ENCODE data around the gene SDCBP2.

SDCBP2 gene

GRCh38 chr20:1333462-1334369, 4.8 kb upstream of the SDCBP2 start:
- H3K4me1 ChIP-seq = no peaks in the 10 kb centered on the region
- no peaks in the 10 kb centered on the region for H3K9me3 ChIP-seq
- TF ChIP-seq, protein P1, sequence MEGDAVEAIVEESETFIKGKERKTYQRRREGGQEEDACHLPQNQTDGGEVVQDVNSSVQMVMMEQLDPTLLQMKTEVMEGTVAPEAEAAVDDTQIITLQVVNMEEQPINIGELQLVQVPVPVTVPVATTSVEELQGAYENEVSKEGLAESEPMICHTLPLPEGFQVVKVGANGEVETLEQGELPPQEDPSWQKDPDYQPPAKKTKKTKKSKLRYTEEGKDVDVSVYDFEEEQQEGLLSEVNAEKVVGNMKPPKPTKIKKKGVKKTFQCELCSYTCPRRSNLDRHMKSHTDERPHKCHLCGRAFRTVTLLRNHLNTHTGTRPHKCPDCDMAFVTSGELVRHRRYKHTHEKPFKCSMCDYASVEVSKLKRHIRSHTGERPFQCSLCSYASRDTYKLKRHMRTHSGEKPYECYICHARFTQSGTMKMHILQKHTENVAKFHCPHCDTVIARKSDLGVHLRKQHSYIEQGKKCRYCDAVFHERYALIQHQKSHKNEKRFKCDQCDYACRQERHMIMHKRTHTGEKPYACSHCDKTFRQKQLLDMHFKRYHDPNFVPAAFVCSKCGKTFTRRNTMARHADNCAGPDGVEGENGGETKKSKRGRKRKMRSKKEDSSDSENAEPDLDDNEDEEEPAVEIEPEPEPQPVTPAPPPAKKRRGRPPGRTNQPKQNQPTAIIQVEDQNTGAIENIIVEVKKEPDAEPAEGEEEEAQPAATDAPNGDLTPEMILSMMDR (IDR thresholded peaks at IDR 0.05; ENCODE audit: low read depth, low read length) = no peak
- no peaks in the 10 kb centered on the region for H3K36me3 ChIP-seq
- no peak for DNase-seq
- H3K27me3 ChIP-seq = no peaks in the 10 kb centered on the region
- H3K4me3 ChIP-seq (ENCODE audit: low read depth, low read length) = no peak overlapping the region

DNA sequence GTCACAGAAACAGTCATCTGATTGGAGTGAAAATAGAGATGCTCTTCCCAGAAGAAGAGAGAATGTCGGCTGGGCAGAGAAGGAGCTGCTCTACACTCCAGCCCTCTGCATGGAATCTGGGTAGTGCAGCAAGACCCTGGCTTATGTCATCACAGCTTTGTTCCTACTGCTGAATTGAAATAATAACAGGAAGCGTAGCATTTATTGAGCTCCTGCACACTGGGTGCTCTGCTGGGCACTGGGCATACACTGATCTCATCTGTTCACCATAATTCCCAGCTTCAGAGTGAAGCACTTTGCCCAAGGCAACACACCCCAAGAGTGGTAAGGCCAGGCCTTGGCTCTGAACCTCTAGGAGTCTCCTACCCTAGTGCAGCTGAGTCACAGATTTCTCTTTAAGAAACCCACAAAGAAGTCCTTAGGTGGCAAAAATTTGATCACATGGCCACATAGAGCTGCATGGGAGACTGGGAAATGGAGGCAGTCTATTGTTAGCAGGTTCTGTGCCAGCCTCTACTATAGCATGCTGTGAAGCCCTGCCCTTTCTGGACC, 3.9 kb upstream of the SDCBP2 start:
- Histone ChIP-seq H3K27me3 (no peaks in the 10 kb centered on the region), H3K4me1 (no peaks in the 10 kb centered on the region), H3K36me3 (no peaks in the 10 kb centered on the region), H3K4me3 (ENCODE audit: low read depth, low read length) (no peak overlapping the region), H3K9me3 (no peaks in the 10 kb centered on the region)
- TF ChIP-seq, protein P1 (IDR thresholded peaks at IDR 0.05; ENCODE audit: low read depth, low read length) = no peak
- no peak for DNase-seq

GRCh38 chr20:1331801-1332453, 3.0 kb upstream of the SDCBP2 start:
- H3K27me3 ChIP-seq = no peaks in the 10 kb centered on the region
- no peaks in the 10 kb centered on the region for H3K4me1 ChIP-seq
- no peak for DNase-seq
- no peaks in the 10 kb centered on the region for H3K9me3 ChIP-seq
- H3K36me3 ChIP-seq = no peaks in the 10 kb centered on the region
- no peak overlapping the region for H3K4me3 ChIP-seq (ENCODE audit: low read depth, low read length)
- TF ChIP-seq, protein P1 (IDR thresholded peaks at IDR 0.05; ENCODE audit: low read depth, low read length) = no peak

GRCh38 chr20:1331101-1331500, 2.2 kb upstream of the SDCBP2 start:
- Histone ChIP-seq H3K9me3 (no peaks in the 10 kb centered on the region), H3K36me3 (no peaks in the 10 kb centered on the region), H3K4me1 (no peaks in the 10 kb centered on the region), H3K27me3 (no peaks in the 10 kb centered on the region), H3K4me3 (ENCODE audit: low read depth, low read length) (no peak overlapping the region)
- no peak for DNase-seq
- TF ChIP-seq, protein P1 (IDR thresholded peaks at IDR 0.05; ENCODE audit: low read depth, low read length) = no peak

DNA sequence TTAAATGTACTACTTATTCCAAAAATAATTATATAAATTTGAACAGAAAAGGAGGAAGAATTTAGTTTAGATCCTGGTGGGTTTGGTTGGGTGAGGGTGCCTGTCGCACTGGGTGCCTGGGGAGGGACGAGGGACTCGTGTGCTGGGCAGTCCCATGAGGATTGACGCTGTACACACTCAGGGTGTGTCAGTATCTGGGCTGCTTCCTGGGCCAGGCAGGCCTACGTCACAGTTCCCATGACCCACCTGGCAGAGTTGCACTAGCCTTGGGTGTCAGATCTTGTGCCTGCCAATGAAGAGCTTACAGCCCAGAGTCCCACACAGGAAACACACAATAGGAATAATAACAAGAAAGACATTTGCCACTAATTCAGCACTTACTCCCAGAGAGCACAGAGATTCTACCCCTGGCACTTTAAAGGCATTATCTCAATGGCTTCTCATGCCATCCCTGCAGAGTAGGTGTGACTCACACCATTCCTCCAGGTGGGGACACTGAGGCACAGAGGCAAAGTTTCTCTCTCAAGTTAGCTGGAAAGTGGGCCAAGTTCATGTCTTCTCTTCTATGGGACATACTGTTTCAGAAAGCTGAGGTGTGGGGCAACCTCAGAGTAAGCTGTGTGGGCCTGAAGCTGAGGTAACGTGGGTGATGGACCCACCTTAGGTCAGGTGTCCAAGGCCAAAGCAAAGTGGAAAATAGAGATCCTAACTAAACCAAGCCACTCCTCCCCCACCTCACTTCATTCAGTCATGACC, 1.3 kb upstream of the SDCBP2 start:
- Histone ChIP-seq H3K27me3 (no peaks in the 10 kb centered on the region), H3K9me3 (no peaks in the 10 kb centered on the region)
- no peak for DNase-seq

More for the DNA sequence above, 1.3 kb upstream of the SDCBP2 start:
- Histone ChIP-seq H3K4me1 (no peaks in the 10 kb centered on the region), H3K4me3 (ENCODE audit: low read depth, low read length) (no peak overlapping the region), H3K36me3 (no peaks in the 10 kb centered on the region)
- TF ChIP-seq, protein P1 (IDR thresholded peaks at IDR 0.05; ENCODE audit: low read depth, low read length) = no peak

Data from BE2C (cell line).